GM19351 (cell line): ENCODE results near the gene MLYCD.
A peak's percentile ranks its signal among the peaks of the same experiment; 100 is the strongest.

Source experiments
- ATAC-seq: cut with Tn5 transposase; IDR thresholded peaks from one replicate; pipeline ENCODE4 v1.9.1; 2021; ENCODE audit warnings: mild to moderate bottlenecking, moderate library complexity; ENCODE audit not compliant: unreplicated experiment

MLYCD gene

GRCh38 chr16:83925095-83925905, 26.4 kb downstream of the MLYCD start:
- no peak for ATAC-seq

DNA sequence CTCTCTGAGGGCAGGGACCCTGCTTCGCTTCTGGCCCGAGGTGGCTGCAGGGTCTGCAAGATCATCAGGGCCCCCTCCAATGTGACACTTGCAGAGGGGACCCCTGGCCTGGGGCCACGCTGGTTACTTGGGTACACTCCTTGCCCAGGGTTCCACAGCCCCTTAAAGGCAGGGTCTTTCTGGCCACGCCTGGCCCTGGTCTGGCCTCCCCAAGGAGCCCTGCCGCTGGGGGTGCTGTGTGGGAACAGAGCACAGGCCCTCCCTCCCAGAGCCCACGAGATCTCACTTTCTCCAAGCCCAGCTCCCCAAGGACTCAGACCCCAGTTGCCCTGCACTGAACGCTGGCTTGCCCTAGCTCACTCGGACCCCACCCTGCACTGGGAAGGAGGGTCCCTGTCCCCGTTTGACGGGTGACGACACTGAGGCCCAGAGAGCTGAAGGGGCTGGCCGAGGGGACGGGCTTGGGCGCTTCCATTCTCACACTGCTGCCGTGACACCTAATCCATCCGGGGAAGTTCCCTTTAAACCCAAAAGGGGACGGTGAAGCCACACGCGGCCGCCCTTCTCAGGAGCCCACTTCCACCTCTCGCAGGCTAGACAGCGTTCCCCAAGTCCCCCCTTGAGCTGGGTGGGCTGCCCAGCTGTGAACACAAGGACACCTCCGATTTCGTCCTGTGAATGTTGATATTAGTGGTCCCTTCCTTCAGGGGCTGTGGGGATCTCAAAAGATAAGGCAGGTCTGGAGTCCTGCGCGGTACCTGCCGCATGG, 27.2 kb downstream of the MLYCD start:
- no peak for ATAC-seq

DNA sequence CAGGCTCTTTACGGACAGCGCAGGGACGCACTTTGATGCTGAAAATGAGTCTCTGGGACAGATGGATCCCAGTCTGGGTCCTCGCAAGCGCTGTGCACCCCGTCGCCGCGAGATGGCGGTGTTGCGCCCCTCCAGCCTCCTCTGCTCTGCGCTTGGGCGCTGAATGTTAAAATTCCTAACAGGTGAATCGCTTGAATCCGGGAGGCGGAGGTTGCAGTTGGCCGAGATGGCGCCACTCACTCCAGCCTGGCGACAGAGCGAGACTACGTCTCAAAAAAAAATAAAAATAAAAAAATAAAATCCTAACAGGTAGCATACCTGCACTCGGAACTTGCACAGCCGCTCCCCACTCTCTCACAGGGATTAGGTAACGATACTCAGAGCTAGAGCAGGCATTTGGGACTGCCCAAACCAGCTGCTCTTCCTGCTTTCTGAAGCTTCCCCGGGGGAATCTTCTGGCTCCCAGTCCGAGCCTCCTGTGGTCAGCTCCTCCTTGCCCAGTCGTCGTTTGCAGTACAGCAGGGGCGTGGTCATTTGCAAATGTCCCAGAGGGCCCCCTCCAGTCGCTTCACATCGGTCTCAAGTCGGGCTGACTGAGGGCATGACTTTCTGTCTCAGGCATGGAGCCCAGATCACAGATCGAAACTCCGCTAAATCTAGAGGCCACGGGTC, 27.9 kb downstream of the MLYCD start:
- peak; percentile 72 for ATAC-seq

GRCh38 chr16:83928341-83929055, 29.6 kb downstream of the MLYCD start:
- ATAC-seq = no peak

DNA sequence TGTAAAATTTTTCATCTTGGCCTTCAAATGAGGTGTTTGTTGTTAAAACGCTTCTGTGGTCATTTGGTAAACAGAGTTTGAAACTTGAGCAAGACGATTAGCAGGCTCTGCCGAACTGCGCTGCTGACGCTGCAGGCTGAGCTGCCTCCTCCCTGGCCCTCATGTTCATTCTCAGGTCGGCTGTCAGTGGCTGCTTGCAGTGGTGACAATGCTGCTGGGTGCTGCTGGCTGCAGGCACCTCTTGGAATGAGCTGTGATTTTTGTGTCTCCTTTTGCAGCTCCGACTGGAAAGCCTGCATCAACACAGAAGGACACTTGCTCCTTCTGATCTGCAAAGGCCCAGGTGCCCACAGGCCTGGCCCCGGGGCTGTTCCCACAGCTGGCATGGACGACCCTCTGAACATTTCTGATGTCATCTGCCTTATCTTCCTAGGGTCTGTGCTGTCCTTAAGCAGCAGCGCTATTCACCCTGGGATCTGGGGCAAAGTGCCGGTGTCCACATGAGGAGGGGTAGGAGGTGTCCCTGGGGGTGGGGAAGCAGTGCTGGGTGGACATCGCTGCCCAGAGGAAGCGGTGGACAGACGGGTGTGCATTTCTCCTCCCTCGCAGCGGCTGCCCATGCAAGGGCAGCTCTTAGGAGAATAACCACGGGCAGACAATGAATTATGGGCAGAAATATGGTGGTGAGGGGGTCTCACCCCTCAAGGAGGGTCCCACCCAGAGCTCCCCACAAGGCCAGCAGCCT, 31.1 kb downstream of the MLYCD start:
- ATAC-seq = no peak

DNA sequence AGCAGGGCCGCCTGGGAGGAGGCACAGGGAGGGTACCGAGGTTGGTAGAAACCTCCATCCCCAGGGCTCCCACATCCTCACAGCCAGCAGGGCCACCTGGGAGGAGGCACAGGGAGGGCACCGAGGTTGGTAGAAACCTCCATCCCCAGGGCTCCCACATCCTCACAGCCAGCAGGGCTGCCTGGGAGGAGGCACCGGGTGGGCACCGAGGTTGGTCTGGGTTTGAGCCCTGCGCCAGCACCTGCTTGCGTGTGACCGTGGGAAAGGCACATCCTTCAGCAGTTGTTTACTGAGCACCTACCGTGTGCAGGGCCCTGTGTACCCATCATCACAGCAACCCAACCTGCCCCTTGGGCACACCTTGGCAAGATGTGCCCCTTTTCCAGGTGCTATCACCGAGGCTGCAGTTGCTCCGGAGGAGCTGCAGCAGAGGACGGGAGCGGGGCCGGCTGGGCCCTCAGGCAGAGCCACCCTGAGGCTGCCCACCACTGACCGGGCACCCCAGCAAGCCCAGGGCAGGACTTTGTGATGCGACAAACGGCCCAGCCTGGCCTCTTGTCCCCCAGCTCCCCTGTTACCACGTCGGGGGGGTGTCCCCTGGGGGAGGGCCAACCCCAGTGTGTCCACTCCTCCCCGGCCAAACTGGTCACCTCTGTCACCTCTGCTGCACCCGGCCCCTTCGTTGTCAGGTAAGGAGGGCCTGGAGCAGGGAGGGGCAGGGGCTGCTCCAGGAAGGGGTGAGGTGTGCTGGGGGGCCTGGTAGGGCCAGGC, 32.0 kb downstream of the MLYCD start:
- no peak for ATAC-seq

GRCh38 chr16:83931556-83931955, 32.6 kb downstream of the MLYCD start:
- no peak for ATAC-seq

DNA sequence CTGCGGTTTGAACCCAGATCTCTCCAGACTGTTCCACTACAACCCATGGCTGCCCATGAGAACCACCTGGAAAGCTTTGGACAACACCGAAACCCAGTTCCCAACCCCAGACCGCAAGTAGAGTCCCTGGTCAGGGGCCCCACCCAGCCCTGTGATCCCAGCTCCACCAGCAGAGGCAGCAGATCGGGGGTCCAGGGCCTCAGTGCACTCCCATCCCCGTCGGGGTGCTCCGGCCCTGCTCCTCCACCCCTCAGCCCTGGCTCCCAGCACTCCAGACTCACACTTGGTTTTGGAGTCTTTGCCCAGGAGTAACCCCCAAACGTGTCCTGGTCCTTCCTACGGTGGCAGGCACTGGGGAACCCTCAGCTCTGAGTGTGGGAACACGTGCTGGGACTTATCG, 33.4 kb downstream of the MLYCD start:
- no peak for ATAC-seq

GRCh38 chr16:83932955-83933673, 34.2 kb downstream of the MLYCD start:
- no peak for ATAC-seq

- no peak for ATAC-seq
Measured at GRCh38 chr16:83933885-83934683, 35.2 kb downstream of the MLYCD start.

DNA sequence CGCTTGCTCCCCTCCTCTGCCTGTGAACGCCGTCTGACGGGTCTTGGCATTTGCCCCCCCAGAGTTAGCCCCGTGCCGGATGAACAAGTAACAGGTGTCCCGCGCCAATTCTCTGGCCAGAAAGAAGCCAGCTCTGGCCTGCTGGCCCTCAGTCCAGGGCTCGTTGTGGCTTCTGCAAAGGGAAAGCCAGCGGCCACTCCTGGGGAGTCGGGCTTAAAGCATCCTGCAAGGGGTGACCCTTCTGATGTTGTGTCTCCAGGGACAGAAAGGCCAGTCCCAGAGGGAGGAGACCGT, 35.7 kb downstream of the MLYCD start:
- ATAC-seq = no peak

DNA sequence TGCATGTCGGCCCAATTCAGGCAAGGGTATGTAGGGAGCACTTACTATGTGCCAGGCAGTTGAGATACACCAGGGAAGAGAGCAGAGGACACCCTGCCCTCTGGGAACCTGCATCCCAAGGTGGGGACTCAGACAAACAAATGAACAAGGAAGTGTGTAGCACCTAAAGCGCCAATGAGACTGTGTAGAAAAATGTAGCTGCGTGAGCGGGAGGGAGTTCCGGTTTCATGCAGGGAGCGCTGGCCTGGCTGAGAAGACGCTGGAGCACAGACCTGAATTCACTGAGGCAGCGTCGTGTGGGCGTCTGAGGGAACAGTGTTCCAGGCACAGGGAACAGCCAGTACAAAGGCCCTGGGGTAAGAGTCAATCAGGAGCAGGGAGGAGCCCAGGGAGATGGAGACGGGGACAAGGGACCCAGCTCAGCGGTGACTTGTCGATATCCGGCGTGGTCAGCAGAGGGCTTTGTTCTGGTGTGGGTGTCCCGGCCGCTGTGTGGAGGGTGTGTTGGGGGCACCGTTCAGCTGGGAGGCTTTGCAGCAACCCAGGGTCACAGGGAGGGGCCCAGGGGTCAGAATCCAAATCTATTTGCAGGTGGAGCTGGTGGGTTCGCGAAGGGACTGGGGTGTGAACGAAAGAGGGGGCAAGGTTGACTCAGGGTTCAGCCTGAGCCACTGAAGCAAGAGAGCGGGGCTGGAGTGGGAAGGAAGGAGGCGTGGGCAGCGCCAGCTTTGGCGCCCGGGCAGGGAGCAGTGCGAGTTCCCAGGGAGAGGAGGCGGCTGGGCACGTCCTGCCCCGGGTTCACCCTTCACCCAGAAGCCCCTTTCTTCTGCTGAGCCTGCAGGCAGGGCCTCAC, 36.3 kb downstream of the MLYCD start:
- no peak for ATAC-seq

DNA sequence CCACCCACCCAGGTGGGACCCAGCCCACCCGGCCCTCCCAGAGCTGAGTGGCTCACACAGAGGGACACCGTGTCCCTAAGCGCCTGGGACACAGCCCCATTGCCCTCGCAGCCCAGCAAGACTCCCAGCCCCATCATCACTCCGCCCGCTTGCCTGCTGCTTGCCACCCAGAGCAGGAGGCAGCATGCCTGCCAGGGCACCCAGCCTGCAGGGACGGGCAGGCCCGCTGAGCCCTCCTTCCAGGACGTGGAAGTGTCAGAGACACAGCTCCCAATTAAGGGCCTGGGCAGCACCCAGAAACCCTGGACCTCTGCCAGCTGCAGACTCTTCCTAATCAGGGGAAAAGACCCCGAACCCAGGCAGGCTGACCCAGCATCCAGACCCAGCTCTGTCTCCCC, 36.9 kb downstream of the MLYCD start:
- no peak for ATAC-seq

- ATAC-seq = no peak
Measured at GRCh38 chr16:83936581-83937165, 37.8 kb downstream of the MLYCD start.

DNA sequence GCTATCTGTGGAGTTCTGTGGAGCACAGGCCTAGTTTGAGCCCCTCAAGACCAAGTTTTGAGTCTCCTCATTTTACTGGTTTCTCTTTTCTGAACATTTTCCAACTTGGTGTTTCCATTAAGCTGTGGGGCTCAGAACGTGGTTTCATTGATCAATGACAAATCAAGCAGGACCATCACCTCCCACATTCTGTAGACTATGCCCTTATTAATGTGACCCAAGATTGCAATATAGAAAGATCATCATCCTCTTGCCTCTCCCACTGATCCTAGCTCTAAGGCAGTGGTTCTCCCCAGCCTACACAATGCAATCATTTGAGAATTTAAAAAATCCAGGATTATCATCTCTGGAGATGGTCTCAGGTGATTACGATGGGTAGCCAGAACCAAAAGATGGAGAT, 38.4 kb downstream of the MLYCD start:
- no peak for ATAC-seq

GRCh38 chr16:83937922-83938885, 39.3 kb downstream of the MLYCD start:
- ATAC-seq = no peak
